HG02943 (cell line): Measurements from ENCODE around the gene ABCC1.
"Not testable (repeated sequence)": the region's sequence is repeated elsewhere in the genome, so short reads cannot be mapped to it uniquely, and the experiment has no call there.

Source experiments
- ATAC-seq: cut with Tn5 transposase; IDR thresholded peaks from one replicate; pipeline ENCODE4 v1.9.1; 2021; ENCODE audit warnings: mild to moderate bottlenecking, low read depth, moderate library complexity; ENCODE audit not compliant: unreplicated experiment

Gene ABCC1

DNA sequence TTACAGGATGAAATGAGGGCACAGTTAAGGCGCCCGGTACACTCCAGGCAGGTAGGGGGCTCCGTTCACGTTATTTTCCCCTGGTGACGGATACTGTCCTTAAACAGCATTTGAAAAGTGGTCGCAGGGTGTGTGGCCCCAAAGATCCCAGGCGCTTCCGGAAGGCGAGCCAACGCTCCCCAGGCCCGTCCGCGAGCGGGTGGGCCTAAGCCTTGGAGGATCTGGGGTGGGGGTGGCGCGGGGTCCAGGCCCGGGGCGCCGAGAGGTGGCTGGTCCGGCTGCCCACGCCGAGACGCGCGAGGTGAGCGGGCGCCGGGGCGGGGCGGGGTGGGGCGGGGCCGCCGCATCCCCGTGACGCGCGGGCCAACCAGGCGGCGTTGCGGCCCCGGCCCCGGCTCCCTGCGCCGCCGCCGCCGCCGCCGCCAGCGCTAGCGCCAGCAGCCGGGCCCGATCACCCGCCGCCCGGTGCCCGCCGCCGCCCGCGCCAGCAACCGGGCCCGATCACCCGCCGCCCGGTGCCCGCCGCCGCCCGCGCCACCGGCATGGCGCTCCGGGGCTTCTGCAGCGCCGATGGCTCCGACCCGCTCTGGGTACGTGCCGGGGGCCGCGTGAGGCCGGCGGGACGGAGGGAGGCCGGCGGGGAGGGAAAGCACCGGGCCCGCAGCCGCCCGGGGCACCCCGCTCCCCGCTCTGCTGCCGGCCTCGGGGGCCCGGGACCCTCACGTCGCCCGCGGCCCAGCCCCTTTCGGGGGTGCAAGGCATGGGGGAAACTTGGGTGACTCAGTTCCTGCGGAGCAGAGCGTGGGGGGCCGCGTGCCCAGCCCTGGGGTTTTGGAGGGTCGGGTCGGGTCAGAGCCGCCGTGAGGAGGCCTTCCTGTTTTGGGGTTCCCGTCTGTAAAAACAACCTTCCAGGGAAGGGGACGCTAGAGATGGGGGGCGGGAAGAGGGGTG is at the start of gene ABCC1:
TSS of gene ABCC1 (plus strand) at position 407 of the 951 bp plus-strand sequence. CDS start at position 543, 136 bp downstream.
- no peak for ATAC-seq

DNA sequence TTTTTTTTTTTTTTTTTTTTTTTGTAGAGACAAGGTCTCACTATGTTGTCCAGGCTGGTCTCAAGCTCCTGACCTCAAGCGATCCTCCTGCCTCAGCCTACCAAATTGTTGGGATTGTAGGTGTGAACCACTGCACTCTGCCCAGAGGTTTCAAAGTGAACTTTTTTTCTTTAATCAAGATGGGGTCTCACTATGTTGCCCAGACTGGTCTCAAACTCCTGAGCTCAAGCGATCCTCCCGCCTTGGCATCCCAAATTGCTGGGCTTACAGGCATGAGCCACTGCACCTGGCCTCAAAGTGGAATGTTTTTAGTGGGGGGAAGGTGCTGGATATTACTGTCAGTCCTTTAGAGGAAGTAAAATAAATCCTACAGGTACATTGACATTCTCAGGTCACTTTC is 49.1 kb upstream of the ABCC1 start:
- ATAC-seq: no peak

DNA sequence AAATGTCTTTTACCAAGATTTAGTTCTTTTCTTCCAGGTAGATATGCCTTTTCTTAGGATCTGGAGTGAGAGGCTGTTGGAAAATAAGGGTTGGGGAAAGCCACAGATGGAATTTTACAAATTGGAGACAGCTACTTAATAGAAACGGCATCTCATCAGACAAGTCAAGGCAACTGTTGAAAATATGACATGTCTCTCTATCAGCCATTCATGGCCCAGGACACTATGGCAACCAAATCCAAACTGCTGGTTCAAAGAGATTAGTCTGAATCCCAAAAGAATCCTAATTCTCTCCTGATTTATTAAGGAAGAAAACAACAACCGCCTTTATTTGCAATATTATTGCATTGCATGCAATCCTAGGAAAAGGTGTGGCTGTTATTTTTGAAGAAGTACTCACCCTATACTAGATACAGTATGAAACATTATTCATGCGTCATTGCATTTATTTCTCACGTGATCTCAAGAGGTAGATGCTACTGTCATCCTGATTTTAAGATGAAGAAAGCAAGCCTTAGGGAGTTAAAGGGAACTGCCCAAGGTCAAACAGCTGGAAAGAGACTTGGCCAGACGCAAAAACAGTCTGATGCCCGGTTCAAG is 48.4 kb upstream of the ABCC1 start:
- no peak for ATAC-seq

DNA sequence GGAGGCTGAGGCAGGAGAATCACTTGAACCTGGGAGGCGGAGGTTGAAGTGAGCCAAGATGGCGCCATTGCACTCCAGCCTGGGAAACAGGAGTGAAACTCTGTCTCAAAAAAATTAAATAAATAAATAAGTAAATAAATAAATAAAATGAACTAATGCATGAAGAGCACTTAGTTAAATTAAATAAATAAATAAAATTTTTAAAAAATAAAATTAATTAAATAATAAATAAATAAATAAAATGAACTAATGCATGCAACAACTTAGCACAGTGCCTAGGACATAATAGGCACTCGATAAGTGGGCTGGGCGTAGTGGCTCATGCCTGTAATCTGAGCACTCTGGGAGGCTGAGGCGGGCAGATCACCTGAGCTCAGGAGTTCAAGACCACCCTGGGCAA is 45.5 kb upstream of the ABCC1 start:
- ATAC-seq: no peak

DNA sequence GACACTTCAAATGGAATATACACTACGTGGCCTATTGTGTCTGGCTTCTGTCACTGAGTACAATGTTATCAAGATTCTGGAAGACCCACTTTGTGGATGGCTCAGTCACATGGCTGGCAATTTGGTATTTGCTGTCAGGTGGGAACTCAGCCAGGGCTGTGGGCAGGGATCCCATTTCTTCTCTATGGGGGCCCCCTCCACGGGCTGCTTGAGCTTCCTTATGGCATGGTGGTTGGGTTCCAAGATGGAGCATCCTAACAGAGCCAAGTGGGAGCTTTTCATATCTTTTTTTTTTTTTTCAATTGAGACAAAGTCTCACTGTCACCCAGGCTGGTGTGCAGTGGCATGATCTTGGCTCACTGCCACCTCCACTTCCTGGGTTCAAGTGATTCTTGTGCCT is 43.0 kb upstream of the ABCC1 start:
- ATAC-seq: no peak

DNA sequence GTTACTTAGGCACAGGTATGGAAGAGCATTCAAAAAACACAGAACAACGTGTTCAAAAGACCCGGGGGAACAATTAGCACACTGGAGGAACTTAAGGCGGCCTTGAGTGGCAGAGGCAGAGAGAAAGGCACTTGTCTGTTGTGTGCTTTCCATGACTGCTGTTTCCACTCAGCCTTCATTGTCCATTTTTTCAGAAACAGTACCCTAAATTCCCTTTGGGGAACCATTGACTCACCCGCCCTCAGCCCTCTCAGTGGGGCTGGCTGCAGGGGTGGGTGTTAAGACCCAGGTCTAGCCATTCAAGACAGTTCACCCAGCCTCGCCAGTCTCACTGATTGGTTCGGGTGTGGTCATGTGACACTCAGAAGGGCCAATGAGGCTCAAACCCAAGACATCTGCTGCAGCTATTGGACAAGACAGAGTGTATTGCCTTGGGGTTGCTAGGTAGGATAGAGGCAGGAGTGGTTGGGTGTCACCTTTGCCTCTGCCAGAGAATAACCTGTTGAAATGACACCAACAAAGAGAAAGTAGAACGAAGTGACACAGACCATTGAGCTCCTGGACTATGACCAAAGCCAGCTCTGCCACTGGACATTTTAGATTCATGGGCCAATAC is 41.4 kb upstream of the ABCC1 start:
- peak; percentile 86 for ATAC-seq

DNA sequence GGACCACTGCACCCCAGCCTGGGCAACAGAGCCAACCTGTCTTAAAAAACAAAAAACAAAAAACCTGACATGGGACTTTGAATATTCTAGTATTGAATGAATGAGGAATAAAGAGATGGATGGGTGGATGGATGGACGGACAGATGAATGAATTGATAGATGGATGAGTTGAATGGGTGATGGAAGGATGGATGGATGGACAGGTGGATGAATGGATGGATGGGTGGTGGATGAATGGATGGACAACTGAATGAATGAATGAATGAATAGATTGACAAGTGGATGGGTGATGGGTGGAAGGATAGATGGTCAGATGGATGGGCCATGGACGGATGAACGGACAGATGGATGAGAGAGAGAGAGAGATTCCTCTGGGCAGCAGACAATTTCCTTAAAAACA is 38.2 kb upstream of the ABCC1 start:
- ATAC-seq: no peak

DNA sequence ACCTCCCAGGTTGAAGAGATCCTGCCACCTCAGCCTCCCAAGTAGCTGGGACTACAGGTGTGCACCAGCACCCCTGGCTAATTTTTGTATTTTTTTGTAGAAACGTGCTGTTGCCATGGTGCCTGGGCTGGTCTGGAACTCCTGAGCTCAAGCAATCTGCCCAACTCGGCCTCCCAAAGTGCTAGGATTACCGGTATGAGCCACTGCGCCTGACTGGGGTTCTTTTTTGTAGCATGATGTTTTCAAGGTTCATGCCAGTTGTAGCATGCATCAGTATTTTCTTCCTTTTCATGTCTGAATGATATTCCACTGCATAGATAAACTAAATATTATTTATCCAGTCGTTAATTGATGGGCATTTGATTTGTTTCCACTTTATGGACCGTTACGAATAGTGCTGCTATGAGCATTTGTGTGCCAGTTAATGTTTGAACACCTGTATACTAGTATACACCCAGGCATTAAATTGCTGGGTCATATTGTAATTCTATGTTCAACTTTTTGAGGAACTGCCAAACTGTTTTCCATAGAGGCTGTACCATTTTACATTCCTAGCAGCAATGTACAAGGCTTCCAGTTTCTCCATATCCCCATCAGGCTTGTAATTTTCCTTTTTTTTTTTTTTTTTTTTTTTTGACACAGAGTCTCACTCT is 36.2 kb upstream of the ABCC1 start:
- ATAC-seq: no peak

DNA sequence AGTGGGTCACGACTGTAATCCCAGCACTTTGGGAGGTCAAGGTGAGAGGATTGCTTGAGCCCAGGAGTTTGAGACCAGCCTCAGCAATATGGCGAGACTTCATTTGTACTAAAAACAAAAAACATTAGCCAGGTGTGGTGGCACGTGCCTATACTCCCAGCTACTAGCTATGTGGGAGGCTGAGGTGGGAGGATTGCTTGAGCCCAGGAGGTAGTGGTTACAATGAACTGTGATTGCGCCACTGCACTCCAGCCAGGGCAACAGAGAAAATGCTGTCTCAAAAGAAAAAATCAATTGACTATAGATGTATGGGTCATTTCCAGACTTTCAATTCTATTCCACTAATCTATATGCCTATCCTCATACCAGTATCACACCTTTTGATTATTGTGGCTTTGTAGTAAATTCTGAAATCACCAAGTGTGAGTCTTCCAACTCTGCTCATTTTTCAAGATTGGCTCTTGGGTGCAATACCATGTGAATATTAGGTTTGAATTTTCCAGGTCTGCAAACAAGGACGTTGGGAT is 33.8 kb upstream of the ABCC1 start:
- ATAC-seq: no peak

DNA sequence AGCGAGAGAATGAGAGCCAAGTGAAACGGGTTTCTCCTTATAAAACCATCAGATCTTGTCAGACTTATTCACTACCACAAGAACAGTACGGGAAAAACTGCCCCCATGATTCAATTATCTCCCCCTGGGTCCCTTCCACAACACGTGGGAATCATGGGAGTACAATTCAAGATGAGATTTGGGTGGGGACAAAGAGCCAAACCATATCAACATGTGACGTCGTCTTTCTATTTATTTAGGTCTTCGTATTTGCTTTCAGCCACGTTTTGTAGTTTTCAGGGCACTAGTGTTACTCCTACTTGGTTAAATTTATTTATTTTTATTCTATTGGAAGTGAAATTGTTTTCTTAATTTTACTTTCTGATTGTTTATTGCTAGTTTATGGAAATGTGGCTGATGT is 33.1 kb upstream of the ABCC1 start:
- ATAC-seq: no peak

DNA sequence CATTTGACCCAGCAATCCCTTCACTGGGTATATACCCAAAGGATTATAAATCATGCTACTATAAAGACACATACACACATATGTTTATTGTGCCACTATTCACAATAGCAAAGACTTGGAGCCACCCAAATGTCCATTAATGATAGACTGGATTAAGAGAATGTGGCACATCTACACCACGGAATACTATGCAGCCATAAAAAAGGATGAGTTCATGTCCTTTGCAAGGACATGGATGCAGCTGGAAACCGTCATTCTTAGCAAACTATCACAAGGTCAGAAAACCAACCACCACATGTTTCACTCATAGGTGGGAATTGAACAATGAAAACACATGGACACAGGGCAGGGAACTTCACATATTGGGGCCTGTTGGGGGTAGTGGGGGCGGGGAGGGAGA is 31.1 kb upstream of the ABCC1 start:
- ATAC-seq: not testable (repeated sequence)

DNA sequence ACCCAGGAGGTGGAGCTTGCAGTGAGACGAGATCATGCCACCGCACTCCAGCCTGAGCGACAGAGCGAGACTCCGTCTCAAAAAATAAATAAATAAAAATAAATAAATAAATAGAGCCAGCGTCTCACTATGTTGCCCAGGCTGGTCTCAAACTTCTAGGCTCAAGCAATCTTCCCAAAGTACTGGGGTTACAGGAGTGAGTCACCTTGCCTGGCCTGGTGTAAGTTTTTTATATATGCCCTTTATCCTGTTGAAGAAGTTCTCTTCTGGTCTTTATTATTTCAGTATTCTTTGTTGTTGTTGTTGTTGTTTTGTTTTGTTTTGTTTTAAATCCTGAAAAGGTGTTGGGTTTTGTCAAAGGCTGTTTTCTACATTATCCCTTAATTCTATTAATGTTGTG is 30.1 kb upstream of the ABCC1 start:
- no peak for ATAC-seq

DNA sequence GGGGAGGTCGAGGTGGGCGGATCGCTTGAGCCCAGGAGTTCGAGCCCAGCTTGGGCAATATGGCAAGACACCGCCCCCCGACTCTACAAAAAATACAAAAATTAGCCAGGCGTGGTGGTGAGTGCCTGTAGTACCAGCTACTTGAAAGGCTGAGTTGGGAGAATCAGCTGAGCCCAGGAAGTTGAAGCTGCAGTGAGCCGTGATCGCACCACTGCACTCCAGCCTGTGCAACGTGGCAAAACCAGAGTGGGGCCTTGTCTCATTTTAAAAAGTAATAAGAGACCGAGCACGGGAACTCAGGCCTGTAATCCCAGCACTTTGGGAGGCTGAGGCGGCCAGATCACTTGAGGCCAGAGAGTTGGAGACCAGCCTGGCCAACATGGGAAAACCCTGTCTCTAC is 24.4 kb upstream of the ABCC1 start:
- no peak for ATAC-seq

DNA sequence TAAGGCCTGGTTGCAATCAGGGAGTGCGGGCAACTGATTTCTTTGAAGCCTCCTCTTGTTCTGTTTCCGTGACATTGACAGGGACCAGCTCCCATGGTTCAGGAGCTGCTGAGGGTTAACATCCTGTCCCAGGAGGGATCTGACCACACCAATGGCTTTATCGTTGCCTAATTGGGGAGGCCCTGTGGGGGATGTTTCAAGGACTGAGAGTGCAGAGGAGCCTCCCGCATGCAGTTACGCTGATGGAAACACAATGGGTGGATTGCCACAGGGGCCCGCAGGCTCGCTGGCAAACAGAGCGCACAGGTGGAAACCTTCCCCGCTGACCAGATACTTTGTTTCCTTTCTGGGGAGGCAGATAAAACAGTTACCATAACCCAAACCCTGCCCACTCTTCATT is 23.8 kb upstream of the ABCC1 start:
- ATAC-seq: no peak

DNA sequence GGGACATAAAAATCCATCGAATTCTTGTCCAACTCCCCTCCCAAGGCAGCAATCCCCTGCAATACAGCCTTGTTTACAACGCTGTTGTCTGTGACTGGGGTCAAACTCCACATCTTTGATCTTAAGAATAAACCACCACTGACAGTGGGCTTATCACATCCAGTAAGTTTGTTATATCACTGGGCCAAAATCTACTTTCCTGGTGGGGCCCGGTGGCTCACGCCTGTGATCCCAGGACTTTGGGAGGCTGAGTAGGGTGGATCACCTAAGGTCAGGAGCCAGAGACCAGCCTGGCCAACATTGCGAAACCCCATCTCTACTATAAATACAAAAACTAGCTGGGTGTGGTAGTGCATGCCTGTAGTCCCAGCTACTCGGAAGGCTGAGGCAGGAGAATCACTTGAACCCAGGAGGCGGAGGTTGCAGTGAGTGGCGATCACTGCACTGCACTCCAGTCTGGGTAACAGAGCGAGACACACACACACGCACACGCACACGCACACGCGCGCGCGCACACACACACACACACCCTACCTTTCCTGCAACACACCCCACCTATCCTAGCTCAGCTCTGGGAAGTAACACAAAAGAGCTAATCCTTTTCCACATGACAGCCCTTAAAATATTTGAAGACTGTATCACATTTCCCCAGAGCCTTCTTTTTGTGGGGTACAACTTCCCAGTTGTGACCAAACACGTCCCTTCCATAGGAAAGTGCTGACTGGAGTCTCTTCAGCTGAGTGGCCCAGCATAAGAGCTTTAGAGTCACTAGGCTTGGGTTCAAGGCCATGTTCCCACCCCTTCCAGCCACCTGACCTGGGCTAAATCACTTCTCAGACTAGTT is 20.9 kb upstream of the ABCC1 start:
- no peak for ATAC-seq

DNA sequence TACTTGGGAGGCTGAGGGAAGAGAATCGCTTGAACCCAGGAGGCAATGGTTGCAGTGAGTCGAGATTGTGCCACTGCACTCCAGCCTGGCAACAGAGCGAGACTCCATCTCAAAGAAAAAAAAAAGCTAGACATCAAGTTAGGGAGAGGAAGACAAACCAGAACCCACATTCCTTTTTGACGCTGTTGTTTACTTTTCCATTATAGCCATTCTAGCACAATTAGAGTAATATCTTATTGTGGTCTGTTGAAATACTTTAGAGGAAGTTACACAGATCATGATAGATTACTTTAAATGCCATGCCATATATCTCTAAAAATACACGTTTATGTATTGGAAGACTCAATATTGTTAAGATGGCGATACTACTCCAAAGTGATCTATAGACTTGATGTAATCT is 16.5 kb upstream of the ABCC1 start:
- no peak for ATAC-seq

DNA sequence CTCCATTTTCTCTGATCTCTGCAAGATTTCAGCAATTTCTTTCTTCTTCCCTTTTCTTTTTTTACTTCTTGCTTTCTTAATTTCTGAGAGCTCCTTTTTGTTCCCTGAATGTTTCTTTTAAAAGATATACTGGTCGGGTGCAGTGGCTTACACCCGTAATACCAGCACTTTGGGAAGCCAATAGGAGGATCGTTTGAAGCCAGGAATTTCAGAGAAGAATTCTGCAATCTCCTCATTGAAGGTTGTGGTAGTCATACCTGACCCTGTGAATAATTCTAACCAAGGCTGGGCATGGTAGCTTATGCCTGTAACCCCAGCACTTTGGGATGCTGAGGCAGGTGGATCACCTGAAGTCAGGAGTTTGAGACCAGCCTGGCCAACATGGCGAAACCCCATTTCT is 15.6 kb upstream of the ABCC1 start:
- no peak for ATAC-seq

DNA sequence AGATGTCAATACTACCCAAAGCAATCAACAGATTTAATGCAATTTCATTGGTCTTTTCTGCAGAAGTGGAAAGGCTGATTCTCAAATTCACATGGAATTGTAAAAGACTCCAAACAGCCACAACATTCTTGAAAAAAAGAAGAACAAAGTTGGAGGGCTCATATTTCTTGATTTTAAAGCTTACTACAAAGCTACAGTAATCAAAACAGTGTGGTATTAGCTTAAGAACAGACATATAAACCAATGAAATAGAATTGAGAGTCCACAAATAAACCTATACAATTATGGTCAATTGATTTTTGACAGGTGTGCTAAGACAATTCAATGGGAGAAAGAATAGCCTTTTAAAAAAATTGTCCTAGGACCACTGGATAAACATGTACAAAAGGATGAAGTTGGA is 14.4 kb upstream of the ABCC1 start:
- no peak for ATAC-seq

DNA sequence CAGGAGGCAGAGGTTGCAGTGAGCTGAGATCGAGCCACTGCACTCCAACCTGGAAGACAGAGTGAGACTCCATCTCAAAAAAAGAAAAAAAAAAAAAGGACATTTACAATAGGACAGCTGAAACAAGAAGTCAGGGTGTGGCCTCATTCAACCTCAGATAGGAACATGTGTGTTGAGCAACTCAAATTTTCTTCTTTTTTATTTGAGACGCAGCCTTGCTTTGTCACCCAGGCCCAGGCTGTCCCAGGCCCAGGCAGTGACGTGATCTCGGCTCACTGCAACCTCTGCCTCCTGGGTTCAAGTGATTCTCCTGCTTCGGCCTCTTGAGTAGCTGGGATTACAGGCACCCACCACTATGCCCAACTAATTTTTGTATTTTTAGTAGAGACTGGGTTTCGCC is 12.6 kb upstream of the ABCC1 start:
- ATAC-seq: not testable (repeated sequence)
